Subcutaneous adipose tissue (tissue), 4 donors: Measurements from ENCODE around the gene NPNT. TPM values are rescaled to one million over a fixed set of nuclear protein-coding genes. Genes with fewer than 3 reads are reported as not detected.

ENCODE experiments used
- CTCF ChIP-seq: fragments of 450-650 bp; IDR thresholded peaks from one replicate; pipeline ENCODE4 v1.5.1; 2016; ENCODE audit warnings: low read depth, mild to moderate bottlenecking, control low read depth, antibody characterized with exemption, moderate library complexity
- total RNA-seq, 4 donors: library from RNA; depleted of rRNA; stranded (reverse); fragments of >200 nt; gene quantifications; one replicate each; pipeline ENCODE4 v1.1.0, GENCODE V29; 2016

The NPNT gene
- total RNA-seq, 4 donors from 2014 or later: 1.7 to 13.8 (median 3.6) TPM

DNA sequence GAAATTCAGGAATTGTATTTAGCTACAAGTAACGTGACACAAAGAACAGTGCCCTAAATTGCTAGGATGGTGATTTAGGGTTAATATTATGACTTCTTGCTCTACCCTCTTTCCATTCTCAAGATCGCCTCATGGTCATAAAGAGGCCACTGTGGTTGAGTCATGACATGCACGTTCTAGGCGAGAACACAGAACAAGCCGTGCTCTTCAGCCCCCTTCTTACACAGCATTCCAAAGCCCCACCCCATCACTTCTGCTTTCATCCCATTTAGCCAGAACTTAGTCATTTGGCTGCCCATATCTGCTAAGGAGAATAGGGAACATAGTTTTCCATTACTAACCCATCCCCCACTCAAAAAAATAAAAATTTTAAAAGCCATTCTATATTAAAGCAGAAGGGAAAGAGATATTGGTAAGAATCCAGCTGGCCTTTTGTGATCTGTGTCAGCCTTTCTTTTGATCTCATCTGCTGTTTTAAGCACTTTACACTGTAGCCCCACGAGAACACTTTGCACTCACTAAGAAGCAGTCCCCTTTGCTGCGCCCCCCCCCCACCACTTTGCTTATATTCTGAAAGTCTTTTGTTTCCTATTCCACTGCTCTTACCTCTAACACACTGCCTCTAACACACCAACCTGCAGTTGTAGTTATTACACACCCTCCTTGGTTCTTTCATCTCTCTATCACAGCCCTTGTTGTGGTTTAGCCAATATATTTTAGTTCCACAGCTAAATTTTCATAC, 28.4 kb downstream of the NPNT start:
- TF ChIP-seq CTCF: no peak

DNA sequence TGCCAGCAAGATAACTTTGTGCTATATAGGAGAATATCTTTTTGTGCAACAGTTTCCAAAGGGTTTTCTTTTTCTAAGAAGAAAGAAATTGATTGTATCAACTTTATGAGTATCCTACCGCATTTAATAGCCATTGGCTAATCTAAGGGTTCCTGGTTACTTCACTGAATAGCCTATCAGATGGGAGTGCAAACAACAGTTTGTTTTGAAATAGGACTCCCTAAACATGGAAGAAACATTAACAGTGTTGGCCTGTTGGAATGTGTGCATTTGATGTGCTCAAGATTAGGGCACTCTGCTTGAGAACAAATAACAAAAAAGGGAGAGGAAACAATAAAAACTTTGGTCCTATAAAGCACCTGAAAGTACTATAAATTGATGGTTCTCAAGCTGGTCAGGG, 29.1 kb downstream of the NPNT start:
- no peak for TF ChIP-seq CTCF

DNA sequence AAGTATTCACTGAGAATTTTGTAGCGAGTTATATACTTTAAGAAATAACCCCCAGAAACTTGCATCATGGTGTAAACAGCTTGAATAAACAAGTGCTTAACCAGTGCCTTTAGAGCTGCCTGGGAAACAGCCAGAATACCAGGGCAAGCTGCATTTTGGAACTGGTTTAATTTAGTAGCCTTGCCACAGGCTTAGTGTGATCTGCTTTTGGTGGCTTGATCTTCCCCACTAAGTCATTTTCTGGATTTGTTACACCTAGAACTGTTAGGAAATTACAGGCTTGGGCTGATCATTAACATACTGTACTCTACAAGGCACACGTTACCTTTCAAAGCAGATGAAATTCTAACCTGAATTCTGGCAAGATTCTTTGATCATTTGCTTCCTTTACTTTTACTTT, 35.4 kb downstream of the NPNT start:
- no peak for TF ChIP-seq CTCF

GRCh38 chr4:105933083-105933482, 37.8 kb downstream of the NPNT start:
- TF ChIP-seq CTCF: no peak

GRCh38 chr4:105934386-105934785, 39.1 kb downstream of the NPNT start:
- no peak for TF ChIP-seq CTCF

DNA sequence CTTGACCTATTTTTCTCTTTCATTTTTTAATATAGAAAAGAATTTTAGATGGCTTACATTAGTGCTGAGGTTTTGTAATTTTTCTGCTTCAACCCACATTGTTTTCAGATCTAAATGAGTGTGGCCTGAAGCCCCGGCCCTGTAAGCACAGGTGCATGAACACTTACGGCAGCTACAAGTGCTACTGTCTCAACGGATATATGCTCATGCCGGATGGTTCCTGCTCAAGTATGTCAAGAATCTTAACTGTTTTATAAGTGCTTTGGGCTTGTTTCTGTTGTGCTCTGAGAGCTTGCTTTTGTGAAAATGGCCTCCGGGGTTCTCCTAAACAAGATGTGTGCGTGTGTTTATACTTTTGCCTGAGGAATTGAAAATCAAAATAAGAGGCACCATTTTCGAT, 41.6 kb downstream of the NPNT start:
- no peak for TF ChIP-seq CTCF

DNA sequence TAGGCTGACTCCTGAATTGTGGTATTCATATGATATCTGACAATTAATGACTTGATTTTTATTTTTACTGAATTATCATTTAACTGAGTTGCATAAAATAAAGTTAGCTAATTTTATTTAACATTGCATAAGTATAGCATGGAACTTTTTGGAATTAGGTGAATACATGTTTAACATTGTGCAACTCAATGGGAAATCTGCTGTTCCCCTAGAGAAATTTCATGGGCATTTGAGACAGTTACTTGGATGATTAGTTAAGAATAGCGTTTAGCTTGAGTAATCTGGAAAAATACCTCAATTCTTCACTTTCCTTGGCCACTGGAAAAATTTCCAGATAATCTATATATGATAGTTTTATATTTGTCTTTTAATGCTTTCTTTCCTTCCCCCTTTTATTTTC, 42.5 kb downstream of the NPNT start:
- no peak for TF ChIP-seq CTCF
